Fibroblast of lung (primary cell): Measurements from ENCODE around the gene YTHDF2. TPM values are rescaled to one million over a fixed set of nuclear protein-coding genes. Genes with fewer than 3 reads are reported as not detected.
"Not testable (repeated sequence)": the region's sequence is repeated elsewhere in the genome, so short reads cannot be mapped to it uniquely, and the experiment has no call there.

ENCODE experiments used
- DNase-seq, 2 donors: peaks; one replicate each; pipeline versions ENCODE4 v3.0.0 to v3.0.0-alpha.2; 2010; ENCODE audit warnings: low read depth in 2 of 2
- H2AFZ ChIP-seq: 2 replicates; pipeline ENCODE4 v1.5.1; 2012; ENCODE audit warnings: low read length, control low read depth, inconsistent platforms
- H3K27ac ChIP-seq: 2 replicates; pipeline ENCODE4 v1.5.1; 2011; ENCODE audit warnings: low read length, control low read depth; ENCODE audit not compliant: insufficient read depth
- H3K27me3 ChIP-seq: 2 replicates; pipeline ENCODE4 v1.5.1; 2011; ENCODE audit warnings: mild to moderate bottlenecking, low read length; ENCODE audit not compliant: control insufficient read depth, insufficient read depth
- H3K36me3 ChIP-seq: 2 replicates; pipeline ENCODE4 v1.5.1; 2011; ENCODE audit warnings: low read length; ENCODE audit not compliant: control insufficient read depth, insufficient read depth
- H3K4me1 ChIP-seq: 2 replicates; pipeline ENCODE4 v1.5.1; 2011; ENCODE audit warnings: low read length; ENCODE audit not compliant: control insufficient read depth, insufficient read depth; ENCODE audit errors: extremely low read depth
- H3K4me2 ChIP-seq: 2 replicates; pipeline ENCODE4 v1.5.1; 2011; ENCODE audit warnings: low read length, control low read depth; ENCODE audit not compliant: insufficient read depth; ENCODE audit errors: extremely low read depth
- H3K4me3 ChIP-seq, 4 experiments: fragments of 200-600 bp in 1 of 4; sonication (generic) in 1 of 4; replicated peaks in 1 of 4; 2 replicates each; pipeline ENCODE4 v1.5.1; 2011 to 2016; ENCODE audit warnings: low read length in 4 of 4, low read depth in 3 of 4, mild to moderate bottlenecking in 3 of 4, control low read depth in 2 of 4, inconsistent platforms in 1 of 4, mixed read lengths in 1 of 4; ENCODE audit not compliant: insufficient read depth in 1 of 4; ENCODE audit errors: control extremely low read depth in 1 of 4
- H3K79me2 ChIP-seq: 2 replicates; pipeline ENCODE4 v1.5.1; 2012; ENCODE audit warnings: mild to moderate bottlenecking, low read length, inconsistent platforms; ENCODE audit not compliant: control insufficient read depth, insufficient read depth
- H3K9ac ChIP-seq: 2 replicates; pipeline ENCODE4 v1.5.1; 2011; ENCODE audit warnings: mild to moderate bottlenecking, low read length, control low read depth; ENCODE audit not compliant: insufficient read depth
- H3K9me3 ChIP-seq: 2 replicates; pipeline ENCODE4 v1.5.1; 2012; ENCODE audit warnings: low read depth, low read length; ENCODE audit not compliant: control insufficient read depth, insufficient read depth
- H4K20me1 ChIP-seq: 2 replicates; pipeline ENCODE4 v1.5.1; 2011; ENCODE audit warnings: low read length; ENCODE audit not compliant: control insufficient read depth, insufficient read depth; ENCODE audit errors: extremely low read depth
- CTCF ChIP-seq, 2 donors: IDR thresholded peaks in 1 of 2; conservative IDR thresholded peaks in 1 of 2; 1 replicate in 1 of 2; 2 replicates in 1 of 2; pipeline ENCODE4 v1.5.1; 2011 to 2012; ENCODE audit warnings: low read length in 2 of 2, control low read depth in 1 of 2, inconsistent platforms in 1 of 2, low read depth in 1 of 2, mild to moderate bottlenecking in 1 of 2
- EZH2 ChIP-seq: IDR thresholded peaks from 2 replicates; pipeline ENCODE4 v1.5.1; 2012; ENCODE audit warnings: low read length, control low read depth, mild to moderate bottlenecking; ENCODE audit errors: missing control alignments
- polyA plus RNA-seq, 2 donors: library from polyadenylated mRNA; depleted of rRNA in 1 of 2; stranded (reverse) in 1 of 2; unstranded in 1 of 2; fragments of >200 nt; gene quantifications; 2 replicates each; pipeline ENCODE4 v1.2.1, GENCODE V29; 2011 to 2012; ENCODE audit warnings: missing spikeins in 1 of 2
- total RNA-seq: library from RNA; depleted of rRNA; stranded (reverse); fragments of >200 nt; gene quantifications from 2 replicates; pipeline ENCODE4 v1.2.1, GENCODE V29; 2014

Gene YTHDF2
- total and polyA plus RNA-seq, 2 donors (not counting 1 experiment from before 2014, with no cell fraction given) = 57.5 to 89.0 TPM

- Histone ChIP-seq H3K9me3 (no peaks in the 10 kb centered on the region), H3K4me2 (no peak overlapping the region), H2AFZ (no peak overlapping the region), H3K27ac (no peak overlapping the region), H3K9ac (no peak overlapping the region), H3K4me1 (no peaks in the 10 kb centered on the region), H3K79me2 (no peaks in the 10 kb centered on the region), H4K20me1 (no peaks in the 10 kb centered on the region), H3K4me3 (no peak overlapping the region), H3K27me3 (peaks cover 7% of the 10 kb centered on the region), H3K36me3 (no peaks in the 10 kb centered on the region)
- TF ChIP-seq EZH2 (no peak), CTCF (conservative IDR thresholded peaks at IDR 0.05 in 1 of 2, IDR thresholded peaks at IDR 0.05 in 1 of 2; ENCODE audit: low read depth in 1 of 2, low read length in 2 of 2) (no peak)
- DNase-seq = no peak
Observed at GRCh38 chr1:28792644-28793121, 55.9 kb downstream of the YTHDF2 start.

- not testable (repeated sequence) for H3K4me2 ChIP-seq, H3K36me3 ChIP-seq, DNase-seq, H3K27ac ChIP-seq, H3K9ac ChIP-seq, H3K27me3 ChIP-seq, H4K20me1 ChIP-seq, H2AFZ ChIP-seq, H3K79me2 ChIP-seq, H3K4me1 ChIP-seq, H3K9me3 ChIP-seq, H3K4me3 ChIP-seq
Observed at GRCh38 chr1:28794582-28794981, 57.8 kb downstream of the YTHDF2 start.

- Histone ChIP-seq H2AFZ (peak overlapping the region; percentile 10), H3K9me3 (no peaks in the 10 kb centered on the region), H3K9ac (no peak overlapping the region), H3K27me3 (peaks cover 6% of the 10 kb centered on the region), H3K36me3 (no peaks in the 10 kb centered on the region), H3K4me2 (no peak overlapping the region), H3K4me1 (no peaks in the 10 kb centered on the region), H3K4me3 (no peak overlapping the region), H4K20me1 (no peaks in the 10 kb centered on the region), H3K79me2 (no peaks in the 10 kb centered on the region), H3K27ac (no peak overlapping the region)
- no peak for DNase-seq
- TF ChIP-seq CTCF (conservative IDR thresholded peaks at IDR 0.05 in 1 of 2, IDR thresholded peaks at IDR 0.05 in 1 of 2; ENCODE audit: low read depth in 1 of 2, low read length in 2 of 2) (no peak), EZH2 (no peak)
Observed at GRCh38 chr1:28796352-28797211, 59.8 kb downstream of the YTHDF2 start.
